CD1c-positive myeloid dendritic cell (primary cell): ENCODE measurements around the gene CCDC107.

Experiments
- DNase-seq: peaks from one replicate; pipeline ENCODE4 v3.0.0-alpha.2; 2016; ENCODE audit errors: extremely low spot score

Gene CCDC107

GRCh38 chr9:35702696-35703095 lies 44.6 kb downstream of the CCDC107 start:
- DNase-seq: no peak

- no peak for DNase-seq
These were observed 46.0 kb downstream of the CCDC107 start for GRCh38 chr9:35703906-35704672.

GRCh38 chr9:35705372-35705771 lies 47.3 kb downstream of the CCDC107 start:
- no peak for DNase-seq

- DNase-seq: no peak
These were observed 47.8 kb downstream of the CCDC107 start for GRCh38 chr9:35705836-35706430.

- DNase-seq: no peak
These were observed 48.9 kb downstream of the CCDC107 start for GRCh38 chr9:35706951-35707350.

GRCh38 chr9:35708146-35708545 lies 50.1 kb downstream of the CCDC107 start:
- no peak for DNase-seq

- DNase-seq: no peak
These were observed 52.9 kb downstream of the CCDC107 start for GRCh38 chr9:35710818-35711500.
